GM19025 (cell line): ENCODE results near the gene LRRK2.
"Not testable (repeated sequence)": the region's sequence is repeated elsewhere in the genome, so short reads cannot be mapped to it uniquely, and the experiment has no call there.

Experiments used
- ATAC-seq: cut with Tn5 transposase; IDR thresholded peaks from one replicate; pipeline ENCODE4 v1.9.1; 2021; ENCODE audit warnings: mild to moderate bottlenecking, low read depth, moderate library complexity; ENCODE audit not compliant: unreplicated experiment

The LRRK2 gene

DNA sequence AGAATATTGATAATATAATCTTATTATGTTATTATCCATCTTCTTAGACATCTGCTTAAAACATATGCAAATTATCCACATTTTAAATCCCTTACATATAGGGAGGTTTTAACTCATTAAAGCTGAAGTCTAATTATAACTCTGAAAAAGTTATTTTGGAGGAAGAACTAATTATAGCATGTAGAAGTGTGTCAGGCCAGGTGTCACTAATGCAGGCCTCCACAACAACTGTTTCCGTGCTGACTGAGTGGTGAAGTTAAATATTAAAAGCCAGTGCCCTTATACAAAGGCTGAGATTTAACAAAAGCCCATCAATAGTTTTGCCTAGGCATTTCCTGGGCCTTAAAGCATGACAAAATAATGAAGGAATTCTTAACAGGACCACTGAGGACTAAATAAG, 157.4 kb downstream of the LRRK2 start:
- no peak for ATAC-seq

DNA sequence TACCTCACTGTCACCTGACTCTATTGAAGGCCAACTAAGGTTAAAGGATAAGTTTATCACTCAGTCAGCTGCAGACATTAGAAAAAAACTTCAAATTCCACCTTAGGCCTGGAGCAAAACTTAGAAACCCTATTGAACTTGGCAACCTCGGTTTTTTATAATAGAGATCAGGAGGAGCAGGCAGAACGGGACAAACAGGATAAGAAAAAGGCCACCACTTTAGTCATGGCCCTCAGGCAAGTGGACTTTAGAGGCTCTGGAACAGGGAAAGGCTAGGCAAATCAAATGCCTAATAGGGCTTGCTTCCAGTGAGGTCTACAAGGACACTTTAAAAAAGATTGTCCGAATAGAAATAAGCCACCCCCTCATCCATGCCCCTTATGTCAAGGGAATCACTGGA, 162.5 kb downstream of the LRRK2 start:
- ATAC-seq, result not testable (repeated sequence)

DNA sequence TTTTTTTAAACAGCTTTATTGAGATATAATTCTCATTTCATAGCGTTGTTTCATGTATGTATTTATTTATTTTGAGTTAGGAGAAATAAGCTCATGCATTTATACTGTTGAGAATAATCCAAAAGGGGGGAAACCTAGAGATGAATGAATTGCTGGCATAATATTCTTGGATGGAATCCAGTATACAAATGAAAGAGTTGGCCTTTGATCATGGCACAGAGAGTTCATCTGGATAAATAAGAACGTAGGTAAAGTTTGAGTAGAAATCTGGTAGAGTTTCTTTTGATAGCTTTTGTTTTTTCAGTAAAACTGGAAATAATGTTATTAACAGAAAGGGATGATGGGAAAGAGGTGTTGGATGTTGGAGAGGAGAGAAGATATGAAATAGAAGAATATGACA, 166.2 kb downstream of the LRRK2 start:
- no peak for ATAC-seq

DNA sequence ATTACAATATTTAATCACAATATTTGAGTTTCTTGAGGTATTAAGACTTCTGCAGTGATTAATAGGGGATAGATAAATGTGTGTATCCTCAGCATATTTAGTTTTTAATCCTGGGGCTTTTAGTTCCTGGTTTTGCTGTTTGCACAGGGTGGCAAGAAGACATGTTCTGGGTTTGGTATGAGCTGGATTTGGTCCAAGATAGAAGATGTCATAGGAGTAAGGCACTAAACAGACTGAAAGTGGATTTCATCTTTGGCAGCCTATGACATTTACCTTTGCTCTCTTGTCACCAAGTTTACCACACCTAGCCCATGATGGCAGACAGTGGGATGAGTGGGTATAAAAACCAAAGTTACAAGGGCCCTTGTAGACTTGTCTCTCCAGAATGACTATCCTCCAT, 168.2 kb downstream of the LRRK2 start:
- ATAC-seq, result no peak

DNA sequence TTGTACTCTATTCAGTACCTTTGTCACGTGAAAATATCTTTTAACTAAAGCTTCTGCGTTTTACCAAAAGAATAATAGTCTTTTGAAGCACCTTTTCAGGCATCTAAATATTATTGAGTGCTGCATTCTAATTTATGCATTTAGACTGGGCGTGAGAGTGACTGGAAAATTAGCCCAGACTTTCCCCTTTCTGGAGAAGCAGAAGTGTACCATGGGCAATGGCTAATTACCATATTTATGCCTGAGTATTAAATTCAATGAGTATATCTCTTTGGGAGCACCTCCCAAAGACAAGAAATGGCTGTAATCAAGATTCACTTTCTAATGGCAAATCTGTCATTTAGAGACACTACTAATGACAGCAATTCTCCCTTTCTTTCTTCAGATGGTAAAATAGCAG, 174.9 kb downstream of the LRRK2 start:
- ATAC-seq, result no peak

DNA sequence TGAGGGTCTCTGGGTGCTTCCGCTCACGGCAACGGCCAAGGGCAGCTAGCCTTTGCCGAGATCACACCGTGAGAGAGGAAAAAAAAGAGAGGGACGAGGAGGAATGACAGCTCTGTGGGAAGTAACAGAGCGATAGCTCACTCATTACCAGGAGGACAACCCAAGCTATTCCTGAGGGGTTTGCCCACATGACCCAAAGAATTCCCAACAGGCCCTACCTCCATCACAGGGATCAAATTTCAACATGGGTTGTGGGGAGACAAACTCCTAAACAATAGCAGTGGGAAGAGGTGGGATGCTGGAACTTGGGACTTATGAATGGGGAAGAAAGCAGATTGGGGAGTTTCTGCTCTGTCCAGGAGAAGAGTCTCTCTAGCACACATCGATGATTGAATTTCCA, 180.6 kb downstream of the LRRK2 start:
- no peak for ATAC-seq
